A673 (cell line): ENCODE data around the gene MVD. TPM values are rescaled to one million over a fixed set of nuclear protein-coding genes. Genes with fewer than 3 reads are reported as not detected.

Experiments
- BruUV-seq: library from RNA; stranded (reverse); fragments of 400-500 nt; replicated peaks from 2 replicates; lab custom pipeline; 2021; lab: Mats Ljungman, UMichigan
- CTCF ChIA-PET: fragments of 300-600 bp; sonication (Branson Sonifier 250); formaldehyde crosslinking; loops from one replicate; lab custom pipeline; 2022; ENCODE audit warnings: antibody characterized with exemption; lab: Charles Lee
- POLR2A ChIA-PET: fragments of 300-600 bp; sonication (Branson Sonifier 250); formaldehyde crosslinking; loops from one replicate; lab custom pipeline; 2022; ENCODE audit warnings: antibody characterized with exemption; ENCODE audit not compliant: low non-redundant PET; lab: Charles Lee
- DNase-seq: peaks from one replicate; pipeline ENCODE4 v3.0.0-alpha.2; 2015; ENCODE audit warnings: low spot score
- H3K27ac ChIP-seq: fragments of 200-600 bp; sonication (generic); 2 replicates; pipeline ENCODE4 v1.5.1; 2016; ENCODE audit warnings: mixed run types, low read depth, mild to moderate bottlenecking, mixed read lengths, antibody characterized with exemption, low read length; ENCODE audit not compliant: poor library complexity, severe bottlenecking
- H3K27me3 ChIP-seq: fragments of 200-600 bp; sonication (generic); replicated peaks from 2 replicates; pipeline ENCODE4 v1.6.1; 2017; ENCODE audit warnings: mixed run types, low read depth, mild to moderate bottlenecking, mixed read lengths, antibody characterized with exemption, low read length; ENCODE audit not compliant: insufficient read depth, poor library complexity
- H3K36me3 ChIP-seq: fragments of 200-600 bp; sonication (generic); 2 replicates; pipeline ENCODE4 v1.6.1; 2016; ENCODE audit warnings: mixed run types, mild to moderate bottlenecking, mixed read lengths, antibody characterized with exemption, low read length; ENCODE audit not compliant: insufficient read depth, poor library complexity, severe bottlenecking
- H3K4me1 ChIP-seq: fragments of 200-600 bp; sonication (generic); 2 replicates; pipeline ENCODE4 v1.6.1; 2017; ENCODE audit warnings: mixed run types, mild to moderate bottlenecking, mixed read lengths, antibody characterized with exemption, low read length; ENCODE audit not compliant: insufficient read depth, poor library complexity, severe bottlenecking
- H3K4me3 ChIP-seq: fragments of 200-600 bp; sonication (generic); 2 replicates; pipeline ENCODE4 v1.5.1; 2016; ENCODE audit warnings: low read depth, mixed run types, mild to moderate bottlenecking, mixed read lengths, low read length; ENCODE audit not compliant: poor library complexity, severe bottlenecking
- H3K9me3 ChIP-seq: fragments of 200-600 bp; sonication (generic); 2 replicates; pipeline ENCODE4 v1.6.1; 2016; ENCODE audit warnings: mixed run types, low read depth, mild to moderate bottlenecking, mixed read lengths, antibody characterized with exemption, low read length; ENCODE audit not compliant: poor library complexity, severe bottlenecking
- CTCF ChIP-seq: fragments of 300-800, 200-600 bp; sonication (generic); conservative IDR thresholded peaks from 2 replicates; pipeline ENCODE4 v1.5.1; 2017; ENCODE audit warnings: low read depth, mild to moderate bottlenecking, antibody characterized with exemption, low read length, moderate library complexity, mixed read lengths
- EZH2 ChIP-seq: fragments of 200-600 bp; sonication (generic); IDR thresholded peaks from 2 replicates; pipeline ENCODE4 v1.6.1; 2017; ENCODE audit warnings: borderline replicate concordance, low read depth, mild to moderate bottlenecking, mixed read lengths, antibody characterized with exemption, low read length; ENCODE audit not compliant: poor library complexity, severe bottlenecking
- intact Hi-C: fragments of 100-400 bp; cut with micrococcal nuclease; formaldehyde crosslinking; loops from one replicate; pipeline ENCODE4 v1.10.0; 2022; ENCODE audit not compliant: unreplicated experiment
- total RNA-seq: library from RNA; stranded (reverse); gene quantifications from 2 replicates; pipeline ENCODE4 v1.2.3, GENCODE V29; 2021

The MVD gene
- total RNA-seq, 1 experiment from 2014 or later, result 131 TPM

DNA sequence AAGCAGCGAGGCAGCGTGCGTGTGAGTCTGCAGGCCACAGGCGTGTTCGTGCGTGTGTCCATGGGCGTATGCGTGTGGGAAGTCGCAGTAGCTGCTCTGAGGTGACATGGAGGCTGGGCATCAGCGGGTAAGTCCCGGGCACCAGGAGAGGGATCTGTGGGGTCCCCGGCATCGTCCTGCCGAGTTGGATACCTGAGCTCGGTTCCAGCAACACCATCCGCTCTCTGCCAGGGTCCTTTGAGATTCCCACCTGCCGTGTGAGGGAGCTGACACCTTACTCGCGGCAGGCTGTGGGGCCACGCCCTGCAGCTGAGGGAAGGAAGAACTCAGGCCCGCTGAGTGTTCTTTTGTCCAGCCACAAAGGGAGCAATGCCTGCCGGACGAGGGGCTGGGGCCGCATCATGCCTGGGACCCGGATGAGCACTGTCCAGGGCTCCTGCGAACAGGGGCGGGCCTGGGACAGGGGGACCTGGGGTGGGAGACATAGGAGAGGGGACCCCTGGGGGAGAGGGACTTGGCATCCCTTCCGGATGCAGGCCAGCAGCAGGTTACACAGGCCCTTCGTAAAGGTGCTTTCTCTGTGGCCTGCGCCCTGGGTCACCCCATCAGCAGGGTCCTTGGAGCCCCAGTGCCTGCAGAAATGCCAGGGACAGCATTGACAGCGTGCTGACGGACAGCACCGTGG, 28.4 kb upstream of the MVD start:
- H3K27ac ChIP-seq, result no peak overlapping the region
- no peaks in the 10 kb centered on the region for H3K9me3 ChIP-seq
- DNase-seq, result no peak
- no peaks in the 10 kb centered on the region for H3K27me3 ChIP-seq
- TF ChIP-seq CTCF, result no peak
- no peak for TF ChIP-seq EZH2
- CTCF ChIA-PET, result no interaction called here
- H3K4me1 ChIP-seq, result no peaks in the 10 kb centered on the region
- H3K36me3 ChIP-seq, result no peaks in the 10 kb centered on the region
- POLR2A ChIA-PET, result no interaction called here
- no peak overlapping the region for H3K4me3 ChIP-seq
- no TSS peak for BruUV-seq
- intact Hi-C loops, result no loop called here

DNA sequence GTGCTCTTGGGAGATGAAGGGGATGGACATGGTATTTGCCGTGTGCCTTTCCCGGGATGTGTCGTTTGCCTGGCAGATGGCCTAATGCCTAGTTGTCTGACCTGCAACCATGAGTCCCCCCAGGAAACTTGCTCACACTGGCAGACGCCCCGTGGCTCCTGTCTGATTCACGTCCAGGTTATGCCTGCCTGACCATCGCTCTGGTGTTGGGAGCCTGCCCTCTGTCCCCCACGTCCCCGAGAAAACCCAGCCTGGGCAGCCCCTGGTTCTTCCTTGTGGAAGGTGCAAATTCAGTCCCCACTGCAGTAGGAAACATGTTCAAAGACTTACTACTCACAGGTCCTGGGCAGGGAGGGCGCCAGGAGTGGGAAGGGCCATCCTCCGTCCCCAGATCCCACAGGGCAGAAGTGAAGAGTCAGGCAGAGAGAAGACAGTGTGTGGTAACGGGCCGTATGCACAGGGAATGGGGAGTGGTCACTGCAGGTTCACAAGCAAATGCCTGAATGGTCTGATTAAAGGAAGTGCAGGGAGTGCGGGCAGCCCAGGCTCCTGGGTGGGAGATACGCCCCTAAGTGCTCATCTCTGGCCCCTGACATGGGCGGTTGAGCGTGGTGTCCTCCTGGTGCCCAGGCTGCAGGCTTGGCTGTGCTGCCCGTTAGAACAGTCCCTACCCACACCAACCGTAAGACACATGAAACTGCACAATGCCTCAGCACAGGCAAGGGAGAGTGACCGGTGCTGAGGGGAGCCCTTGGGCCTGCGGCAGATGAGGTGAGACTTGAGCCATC, 27.6 kb upstream of the MVD start:
- POLR2A ChIA-PET, result no interaction called here
- no TSS peak for BruUV-seq
- Histone ChIP-seq H3K4me1 (peaks cover 3% of the 10 kb centered on the region), H3K9me3 (no peaks in the 10 kb centered on the region), H3K27me3 (no peaks in the 10 kb centered on the region), H3K36me3 (no peaks in the 10 kb centered on the region), H3K4me3 (no peak overlapping the region), H3K27ac (no peak overlapping the region)
- DNase-seq, result no peak
- intact Hi-C loops, result no loop called here
- TF ChIP-seq EZH2 (no peak), CTCF (no peak)
- CTCF ChIA-PET, result no interaction called here

GRCh38 chr16:88688013-88688778, 25.3 kb upstream of the MVD start:
- BruUV-seq, result no TSS peak
- Histone ChIP-seq H3K36me3 (no peaks in the 10 kb centered on the region), H3K4me3 (no peak overlapping the region), H3K27me3 (no peaks in the 10 kb centered on the region), H3K9me3 (no peaks in the 10 kb centered on the region), H3K27ac (no peak overlapping the region), H3K4me1 (peaks cover 6% of the 10 kb centered on the region)
- peak; percentile 37 for DNase-seq
- ChIA-PET CTCF (interaction anchor here (0.7 kb wide), 1 partner anchor 200 kb away, joined by 3 read pairs; no protein-coding TSS in a partner anchor), POLR2A (interaction anchor here (0.6 kb wide), 1 partner anchor 644 kb away, joined by 3 read pairs; no protein-coding TSS in a partner anchor)
- no peak for TF ChIP-seq CTCF
- no peak for TF ChIP-seq EZH2
- intact Hi-C loops, result no loop called here
